ENCODE measurements around the gene ITPRIPL1. TPM values are rescaled to one million over a fixed set of nuclear protein-coding genes. Genes with fewer than 3 reads are reported as not detected.

Gene ITPRIPL1
- total RNA-seq: 1.6 and 3.0 TPM in 2 replicates

GRCh38 chr2:96325041-96325883 lies at the start of gene ITPRIPL1:
Gene ITPRIPL1 (plus strand): TSS chr2:96325317. CDS start chr2:96325840, 523 bp downstream.

GRCh38 chr2:96305091-96305978 lies 19.8 kb upstream of the ITPRIPL1 start, which contains the start of gene SNRNP200:
Gene SNRNP200 (minus strand): TSS chr2:96305546. CDS start chr2:96305437, 109 bp downstream.

Other genes with a start within 250 kb of the ITPRIPL1 start
- not detected in 2 replicates for gene ADRA2B, start 208.7 kb upstream of the ITPRIPL1 start, total RNA-seq
- not detected in 2 replicates for gene ASTL, start 186.8 kb upstream of the ITPRIPL1 start, total RNA-seq
- 0.61 and 0.65 TPM in 2 replicates for gene DUSP2, start 179.9 kb upstream of the ITPRIPL1 start, total RNA-seq
- gene STARD7, start 116.5 kb upstream of the ITPRIPL1 start, total RNA-seq: 142 and 196 TPM in 2 replicates
- gene TMEM127, start 59.3 kb upstream of the ITPRIPL1 start, total RNA-seq: 10.1 and 15.8 TPM in 2 replicates
- 116 and 119 TPM in 2 replicates for gene CIAO1, start 59.1 kb upstream of the ITPRIPL1 start, total RNA-seq
- 38.1 and 46.1 TPM in 2 replicates for gene SNRNP200, start 19.8 kb upstream of the ITPRIPL1 start, total RNA-seq
- 15.2 and 17.5 TPM in 2 replicates for gene NCAPH, start 10.4 kb downstream of the ITPRIPL1 start, total RNA-seq
- gene NEURL3, start 180.0 kb downstream of the ITPRIPL1 start, total RNA-seq: 0.15 TPM in 1 of 2 replicates, not detected in the other
- gene ARID5A, start 211.4 kb downstream of the ITPRIPL1 start, total RNA-seq: 12.0 and 13.1 TPM in 2 replicates

Measured in epithelial cell of umbilical artery (primary cell).